GM23338 (cell line): ENCODE data around the gene ANKIB1. TPM values are rescaled to one million over a fixed set of nuclear protein-coding genes. Genes with fewer than 3 reads are reported as not detected.

ENCODE experiments used
- ATAC-seq: fragments of 200-7000 bp; cut with Tn5 transposase; 3 replicates; pipeline ENCODE4 v1.9.1; 2020
- DNase-seq: peaks from one replicate; pipeline ENCODE4 v3.0.0-alpha.2; 2015; ENCODE audit warnings: low spot score
- H2AFZ ChIP-seq: fragments of 200-600 bp; sonication (generic); 2 replicates; pipeline ENCODE4 v1.8.0; 2016; ENCODE audit warnings: antibody characterized with exemption, mild to moderate bottlenecking, moderate library complexity
- H3F3A ChIP-seq: fragments of 200-600 bp; sonication (generic); replicated peaks from 2 replicates; pipeline ENCODE4 v1.8.0; 2017; ENCODE audit warnings: antibody characterized with exemption, mixed run types, low read depth
- H3K27ac ChIP-seq: fragments of 200-600 bp; sonication (generic); 2 replicates; pipeline ENCODE4 v1.6.1; 2016; ENCODE audit warnings: low read depth
- H3K27me3 ChIP-seq: fragments of 200-600 bp; sonication (generic); 2 replicates; pipeline ENCODE4 v1.8.0; 2016; ENCODE audit warnings: mild to moderate bottlenecking, mixed run types, moderate library complexity; ENCODE audit not compliant: insufficient read depth
- H3K36me3 ChIP-seq: fragments of 200-600 bp; sonication (generic); 2 replicates; pipeline ENCODE4 v1.8.0; 2016; ENCODE audit warnings: mild to moderate bottlenecking; ENCODE audit not compliant: insufficient read depth
- H3K4me1 ChIP-seq: fragments of 200-600 bp; sonication (generic); 2 replicates; pipeline ENCODE4 v1.8.0; 2016; ENCODE audit warnings: mild to moderate bottlenecking, moderate library complexity; ENCODE audit not compliant: insufficient read depth
- H3K4me2 ChIP-seq: fragments of 200-600 bp; sonication (generic); 2 replicates; pipeline ENCODE4 v1.7.1; 2017; ENCODE audit warnings: mixed run types
- H3K4me3 ChIP-seq: fragments of 200-600 bp; sonication (generic); 2 replicates; pipeline ENCODE4 v1.6.1; 2016; ENCODE audit warnings: mixed run types
- H3K79me2 ChIP-seq: fragments of 200-600 bp; sonication (generic); replicated peaks from 2 replicates; pipeline ENCODE4 v1.8.0; 2017; ENCODE audit warnings: mild to moderate bottlenecking; ENCODE audit not compliant: insufficient read depth
- H3K9me2 ChIP-seq: fragments of 200-600 bp; sonication (generic); 2 replicates; pipeline ENCODE4 v1.8.0; 2017; ENCODE audit not compliant: insufficient read depth
- H4K20me1 ChIP-seq: fragments of 200-600 bp; sonication (generic); replicated peaks from 2 replicates; pipeline ENCODE4 v1.8.0; 2017; ENCODE audit warnings: mild to moderate bottlenecking; ENCODE audit not compliant: insufficient read depth
- H3K27ac Mint-ChIP-seq: 2 replicates; pipeline ENCODE4 v1.8.0; 2020; ENCODE audit warnings: inconsistent platforms, mild to moderate bottlenecking, moderate library complexity, mixed read lengths
- H3K27me3 Mint-ChIP-seq: 3 replicates; pipeline ENCODE4 v1.8.0; 2022; ENCODE audit warnings: low read depth, mild to moderate bottlenecking, moderate library complexity, mixed read lengths, inconsistent platforms; ENCODE audit not compliant: insufficient read depth, poor library complexity
- H3K36me3 Mint-ChIP-seq: 3 replicates; pipeline ENCODE4 v1.8.0; 2021; ENCODE audit warnings: low read depth, mild to moderate bottlenecking, inconsistent platforms, moderate library complexity, mixed read lengths
- H3K4me1 Mint-ChIP-seq: 3 replicates; pipeline ENCODE4 v1.8.0; 2020; ENCODE audit warnings: mild to moderate bottlenecking, inconsistent platforms, mixed read lengths
- H3K4me3 Mint-ChIP-seq: 3 replicates; pipeline ENCODE4 v1.8.0; 2021; ENCODE audit warnings: moderate library complexity, mild to moderate bottlenecking, inconsistent platforms, mixed read lengths
- H3K9me3 Mint-ChIP-seq: 3 replicates; pipeline ENCODE4 v1.8.0; 2020; ENCODE audit warnings: moderate library complexity, mild to moderate bottlenecking, inconsistent platforms, mixed read lengths
- ETS1 ChIP-seq: IDR thresholded peaks from 2 replicates; pipeline ENCODE4 v1.6.1; 2016; ENCODE audit warnings: antibody characterized with exemption
- EZH2 ChIP-seq: fragments of 200-600 bp; sonication (generic); IDR thresholded peaks from one replicate; pipeline ENCODE4 v1.8.0; 2017; ENCODE audit warnings: antibody characterized with exemption, mild to moderate bottlenecking, low read depth; ENCODE audit not compliant: unreplicated experiment
- EZH2phosphoT487 ChIP-seq: fragments of 200-600 bp; sonication (generic); IDR thresholded peaks from one replicate; pipeline ENCODE4 v1.8.1; 2018; ENCODE audit warnings: antibody characterized with exemption; ENCODE audit not compliant: unreplicated experiment
- JUNB ChIP-seq: IDR thresholded peaks from one replicate; pipeline ENCODE4 v1.6.1; 2016; ENCODE audit warnings: antibody characterized with exemption; ENCODE audit not compliant: unreplicated experiment
- NANOG ChIP-seq: IDR thresholded peaks from 2 replicates; pipeline ENCODE4 v1.6.1; 2016; ENCODE audit warnings: antibody characterized with exemption, borderline replicate concordance
- STAT1 ChIP-seq: IDR thresholded peaks from one replicate; pipeline ENCODE4 v1.6.1; 2016; ENCODE audit warnings: antibody characterized with exemption; ENCODE audit not compliant: unreplicated experiment
- ZNF114 ChIP-seq: fragments of 250-450 bp; sonication (Bioruptor Pico); IDR thresholded peaks from 2 replicates; pipeline ENCODE4 v1.5.0; 2020; ENCODE audit warnings: mild to moderate bottlenecking, moderate library complexity
- ZNF462 ChIP-seq: fragments of 250-450 bp; sonication (Bioruptor Pico); IDR thresholded peaks from 2 replicates; pipeline ENCODE4 v1.5.0; 2020; ENCODE audit warnings: mild to moderate bottlenecking, moderate library complexity
- polyA plus RNA-seq: library from polyadenylated mRNA; unstranded; fragments of >200 nt; fragmentation: Nextera tagmentation; extraction: Ambion mirVana; gene quantifications from 2 replicates; pipeline ENCODE4 v1.2.1, GENCODE V29; 2016
- total RNA-seq: library from RNA; depleted of rRNA; stranded (reverse); fragments of >200 nt; shearing (Covaris generic); gene quantifications from 2 replicates; pipeline ENCODE4 v1.2.3, GENCODE V29; 2014

The ANKIB1 gene
- total and polyA plus RNA-seq, 2 experiments from 2014 or later = 19.1 to 40.3 TPM

GRCh38 chr7:92343714-92344113, 97.9 kb downstream of the ANKIB1 start:
- Histone ChIP-seq H4K20me1 (no peaks in the 10 kb centered on the region), H2AFZ (no peak overlapping the region), H3K4me2 (no peak overlapping the region), H3K27ac (no peak overlapping the region), H3K9me2 (no peaks in the 10 kb centered on the region), H3K4me1 (no peaks in the 10 kb centered on the region), H3K79me2 (no peaks in the 10 kb centered on the region), H3K36me3 (peaks cover 4% of the 10 kb centered on the region; the same call in 1 of the 2 replicates), H3K4me3 (no peak overlapping the region), H3F3A (no peaks in the 10 kb centered on the region), H3K27me3 (no peaks in the 10 kb centered on the region)
- Mint-ChIP-seq H3K4me1 (no peaks in the 10 kb centered on the region), H3K27ac (no peak overlapping the region), H3K4me3 (no peak overlapping the region), H3K9me3 (no peaks in the 10 kb centered on the region), H3K36me3 (no peaks in the 10 kb centered on the region), H3K27me3 (no peaks in the 10 kb centered on the region)
- ATAC-seq (no peak), DNase-seq (no peak)
- TF ChIP-seq ETS1 (no peak), ZNF462 (CRISPR knock-in tag) (no peak), JUNB (no peak), EZH2phosphoT487 (no peak), ZNF114 (CRISPR knock-in tag) (no peak), STAT1 (no peak), EZH2 (no peak), NANOG (no peak)
